Right lung (tissue), 5 donors: ENCODE results near the gene UGT1A6. TPM values are rescaled to one million over a fixed set of nuclear protein-coding genes. Genes with fewer than 3 reads are reported as not detected.
"Not testable (repeated sequence)": the region's sequence is repeated elsewhere in the genome, so short reads cannot be mapped to it uniquely, and the experiment has no call there.

Experiments used
- DNase-seq, 2 donors: peaks; one replicate each; pipeline ENCODE4 v3.0.0-alpha.2; 2013
- polyA plus RNA-seq, 5 donors: library from polyadenylated mRNA; unstranded; fragments of 120-200 nt; gene quantifications; one replicate each; pipeline versions ENCODE4 v1.2.1 to v1.2.3, GENCODE V29; 2013; ENCODE audit warnings: inconsistent platforms in 1 of 5, low replicate concordance in 1 of 5; ENCODE audit not compliant: insufficient read length in 5 of 5, insufficient read depth in 1 of 5

UGT1A6 gene
- polyA plus RNA-seq, 5 donors: 0.22 TPM; not detected in 4

DNA sequence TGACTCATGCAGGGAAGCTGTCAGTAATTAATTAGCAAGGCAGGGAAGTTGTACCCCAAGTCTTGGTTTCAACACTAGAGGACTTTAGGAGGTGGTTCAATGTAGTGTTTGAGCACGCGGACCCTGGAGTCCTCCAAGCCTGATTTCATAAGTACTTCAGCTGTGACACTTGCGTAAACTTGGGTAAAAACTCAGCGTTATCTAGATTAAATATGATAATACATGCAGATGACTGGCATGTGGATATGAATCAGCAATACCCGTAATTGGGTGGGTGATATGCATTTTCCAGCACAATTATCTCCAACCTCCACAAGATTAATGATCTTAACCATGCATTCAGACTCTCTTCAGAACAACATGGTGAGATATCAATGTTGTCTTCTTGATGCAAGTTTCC is 5.8 kb upstream of the UGT1A6 start:
- DNase-seq: no peak

- no peak for DNase-seq
Observed at GRCh38 chr2:233688341-233688740, 4.3 kb upstream of the UGT1A6 start.

DNA sequence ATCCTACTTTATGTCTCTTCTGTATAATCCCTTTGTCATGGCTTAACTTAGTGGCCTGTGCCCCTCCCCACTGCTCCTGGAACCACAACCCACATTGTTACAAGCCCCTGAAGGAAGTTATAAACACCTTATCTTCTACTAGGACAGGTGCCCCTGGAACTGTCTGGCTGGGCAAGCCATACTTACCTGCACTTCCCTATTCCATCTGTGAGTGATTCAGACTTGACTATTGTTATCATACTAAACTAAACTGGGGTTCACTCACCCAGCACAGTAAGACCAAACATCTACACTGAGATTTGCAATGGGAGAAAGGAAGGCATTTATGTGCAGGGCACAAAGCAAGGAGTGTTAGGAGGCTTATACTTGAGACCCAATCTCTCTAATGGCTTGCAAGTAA is 3.7 kb upstream of the UGT1A6 start:
- DNase-seq: no peak

DNA sequence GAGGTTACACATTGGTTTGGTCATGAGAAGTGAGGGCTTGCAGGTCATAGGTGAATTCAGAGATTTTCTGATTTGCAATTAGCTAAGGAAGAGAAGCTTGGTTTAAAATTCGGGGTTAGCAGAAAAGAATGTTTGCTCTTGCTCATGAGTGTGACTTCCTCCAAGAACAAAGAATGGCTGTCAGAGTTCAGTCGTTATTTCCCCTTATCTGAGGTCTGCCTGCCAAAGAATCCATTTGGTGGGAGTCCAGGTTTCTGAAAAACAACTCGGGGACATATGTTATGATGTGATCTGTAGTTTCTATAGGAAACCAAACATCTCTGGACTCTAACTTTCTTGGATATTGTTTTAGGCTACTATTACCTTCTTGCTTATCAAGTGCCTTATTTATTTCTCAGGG is 3.2 kb upstream of the UGT1A6 start:
- DNase-seq: peak; percentile 7 to 26

GRCh38 chr2:233690444-233690843 is 2.2 kb upstream of the UGT1A6 start:
- no peak for DNase-seq

DNA sequence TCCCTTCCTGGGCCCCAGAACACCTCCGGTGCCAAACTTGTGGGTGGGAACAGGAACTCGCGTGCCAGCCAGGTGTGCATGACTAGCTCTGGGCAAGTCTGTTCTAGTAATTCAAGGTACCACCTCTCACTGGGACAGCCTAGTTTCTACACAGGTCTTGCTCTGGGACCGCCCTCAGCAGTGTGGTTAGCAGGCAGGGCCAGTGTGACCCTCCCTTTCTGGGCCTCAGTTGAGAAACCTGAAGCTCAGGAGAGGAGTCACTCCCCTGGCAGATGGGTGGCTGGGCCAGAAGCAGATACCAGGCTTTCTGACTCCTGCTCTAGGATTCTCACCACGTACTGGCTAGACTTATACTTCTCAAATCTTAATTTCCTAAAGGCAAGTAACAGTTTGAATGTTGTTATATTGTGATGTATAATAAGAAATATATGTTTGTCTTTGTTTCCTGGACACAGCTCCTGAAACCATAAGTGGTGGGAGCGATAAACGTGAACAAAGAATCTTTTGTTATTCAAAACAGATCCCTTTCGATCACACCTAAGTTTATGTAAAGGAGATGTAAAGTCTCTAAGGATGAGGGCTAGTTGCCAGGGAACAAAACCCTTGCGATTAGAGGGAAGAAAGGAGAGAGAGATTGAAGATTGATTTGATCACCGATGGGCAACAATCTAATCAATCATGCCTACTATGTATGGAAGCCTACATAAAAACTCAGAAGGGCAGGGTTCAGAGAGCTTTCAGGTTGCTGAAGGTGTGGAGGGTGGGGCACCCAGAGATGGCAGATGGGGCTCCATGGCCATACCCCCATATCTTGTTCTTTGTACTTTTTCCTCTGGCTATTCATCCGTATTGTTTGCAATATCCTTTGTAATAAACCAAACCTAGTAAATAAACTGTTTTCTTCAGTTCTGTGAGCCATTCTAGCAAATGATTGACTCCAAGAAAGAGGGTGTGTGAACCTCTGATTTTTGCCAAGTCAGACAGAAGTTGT is 952 bp upstream of the UGT1A6 start:
- no peak for DNase-seq

- DNase-seq: no peak
Observed at GRCh38 chr2:233693963-233694362, 1.3 kb downstream of the UGT1A6 start.

DNA sequence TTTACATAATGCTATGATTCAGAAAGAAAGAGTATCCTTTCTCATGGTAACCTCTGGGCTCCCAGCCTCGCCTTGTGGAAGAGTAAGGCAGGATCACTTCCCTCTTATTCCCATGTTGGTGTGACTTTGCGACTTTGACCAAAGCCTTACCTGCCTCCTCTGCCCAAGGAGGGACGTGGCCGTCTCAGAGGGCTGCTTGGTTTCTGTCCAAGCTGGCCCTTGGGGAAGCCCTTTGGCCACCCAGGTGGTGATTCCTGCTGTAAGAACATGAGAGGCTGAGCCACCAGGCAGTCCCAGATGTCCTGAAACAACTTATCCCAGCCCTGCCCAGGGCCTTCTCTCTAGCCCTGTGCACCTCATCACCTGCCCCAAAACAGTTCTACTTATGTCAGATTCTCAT is 6.0 kb downstream of the UGT1A6 start:
- DNase-seq: no peak

GRCh38 chr2:233699424-233700027 is 6.8 kb downstream of the UGT1A6 start:
- no peak for DNase-seq

GRCh38 chr2:233700028-233700635 is 7.4 kb downstream of the UGT1A6 start:
- DNase-seq: peak; percentile 28 to 40

DNA sequence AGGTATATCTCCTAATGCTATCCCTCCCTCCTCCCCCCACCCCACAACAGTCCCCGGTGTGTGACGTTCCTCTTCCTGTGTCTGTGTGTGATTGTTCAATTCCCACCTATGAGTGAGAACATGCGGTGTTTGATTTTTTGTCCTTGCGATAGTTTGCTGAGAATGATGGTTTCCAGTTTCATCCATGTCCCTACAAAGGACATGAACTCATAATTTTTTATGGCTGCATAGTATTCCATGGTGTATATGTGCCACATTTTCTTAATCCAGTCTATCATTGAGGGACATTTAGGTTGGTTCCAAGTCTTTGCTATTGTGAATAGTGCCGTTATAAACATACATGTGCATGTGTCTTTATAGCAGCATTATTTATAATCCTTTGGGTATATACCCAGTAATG is 8.2 kb downstream of the UGT1A6 start:
- DNase-seq: not testable (repeated sequence)

DNA sequence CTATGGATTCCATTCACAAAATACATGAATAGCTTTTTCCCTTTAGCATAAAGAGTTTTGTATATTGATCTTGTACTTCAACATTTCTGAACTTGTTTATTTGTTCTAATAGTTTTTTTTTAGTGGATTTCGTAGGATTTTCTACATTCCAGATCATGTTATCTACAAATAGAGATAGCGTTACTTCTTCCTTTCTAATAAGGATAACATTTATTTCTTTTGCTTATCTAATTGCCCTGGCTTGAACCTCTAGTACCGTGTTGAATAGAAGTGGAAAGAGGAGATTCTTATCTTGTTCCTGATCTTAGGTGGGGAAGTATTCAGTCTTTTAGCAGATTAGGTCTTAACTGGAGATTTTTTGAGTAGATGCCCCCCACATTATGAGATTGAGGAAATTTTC is 9.5 kb downstream of the UGT1A6 start:
- DNase-seq: no peak

DNA sequence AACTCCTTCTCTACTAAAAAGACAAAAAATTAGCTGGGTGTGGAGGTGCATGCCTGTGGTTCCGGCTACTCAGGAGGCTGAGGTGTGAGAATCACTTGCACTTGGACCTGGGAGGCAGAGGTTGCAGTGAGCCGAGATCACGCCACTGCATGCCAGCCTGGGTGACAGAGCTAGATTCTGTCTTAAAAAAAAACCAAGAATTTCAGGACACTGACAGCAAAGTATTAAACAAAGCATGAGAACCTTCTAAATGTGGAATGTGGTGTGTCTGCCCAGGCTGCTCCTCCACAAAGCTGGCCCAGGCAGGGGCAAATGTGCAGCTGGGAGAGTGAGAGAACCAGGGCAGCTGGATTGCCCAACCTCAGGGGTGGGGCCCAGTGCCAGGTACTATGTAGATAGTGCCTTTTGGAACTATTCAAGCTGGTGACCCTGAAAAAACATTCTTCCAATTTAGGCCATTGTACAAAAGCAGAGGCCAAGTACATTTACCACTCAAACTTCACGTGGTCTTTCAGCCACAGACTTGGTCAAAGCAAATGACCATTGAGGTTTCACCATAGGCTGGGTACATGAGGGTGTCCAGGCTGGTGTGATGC is 13.3 kb downstream of the UGT1A6 start:
- no peak for DNase-seq

- DNase-seq: no peak
Observed at GRCh38 chr2:233706720-233707119, 14.0 kb downstream of the UGT1A6 start.

DNA sequence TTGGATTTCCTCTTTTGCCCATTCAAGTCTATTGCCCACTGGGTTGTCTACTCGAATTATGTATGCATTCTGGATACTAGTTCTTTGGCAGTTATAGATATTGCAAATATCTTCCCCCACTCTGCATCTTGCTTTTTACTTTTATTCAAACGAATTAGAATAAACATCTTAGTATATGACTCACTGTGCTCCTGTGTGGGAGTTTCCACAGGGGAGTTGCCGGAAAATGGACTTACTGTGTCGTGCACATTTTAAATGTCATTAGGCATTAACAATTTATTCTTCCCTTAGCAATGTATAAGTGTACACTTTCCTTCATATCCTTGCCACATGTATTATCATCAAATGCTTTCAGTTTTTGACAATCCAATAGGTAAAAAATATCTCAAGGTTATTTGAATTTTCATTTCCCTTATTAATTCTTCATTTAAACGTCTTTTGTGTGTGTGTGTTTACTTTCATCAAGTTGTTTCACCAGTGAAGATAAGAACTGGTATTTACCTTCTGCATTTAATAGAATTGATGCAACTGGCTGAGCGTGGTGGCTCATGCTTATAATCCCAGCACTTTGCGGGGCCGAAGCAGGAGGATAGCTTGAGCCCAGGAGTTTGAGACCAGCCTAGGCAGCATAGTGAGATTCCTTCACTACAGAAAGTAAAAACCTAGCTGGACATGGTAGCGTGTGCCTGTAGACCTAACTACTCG is 15.4 kb downstream of the UGT1A6 start:
- DNase-seq: no peak

GRCh38 chr2:233708942-233709341 is 16.3 kb downstream of the UGT1A6 start:
- DNase-seq: no peak

GRCh38 chr2:233711312-233712008 is 18.8 kb downstream of the UGT1A6 start:
- peak; percentile 52 to 66 for DNase-seq

GRCh38 chr2:233712611-233713261 is 20.0 kb downstream of the UGT1A6 start, which contains the start of gene UGT1A5:
TSS of gene UGT1A5 (plus strand) at chr2:233712907. CDS start at chr2:233712992, 85 bp downstream.
- no peak for DNase-seq

DNA sequence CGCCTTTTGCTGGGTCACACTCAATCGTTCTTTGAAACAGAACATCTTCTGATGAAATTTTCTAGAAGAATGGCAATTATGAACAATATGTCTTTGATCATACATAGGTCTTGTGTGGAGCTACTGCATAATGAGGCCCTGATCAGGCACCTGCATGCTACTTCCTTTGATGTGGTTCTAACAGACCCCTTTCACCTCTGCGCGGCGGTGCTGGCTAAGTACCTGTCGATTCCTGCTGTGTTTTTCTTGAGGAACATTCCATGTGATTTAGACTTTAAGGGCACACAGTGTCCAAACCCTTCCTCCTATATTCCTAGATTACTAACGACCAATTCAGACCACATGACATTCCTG is 20.5 kb downstream of the UGT1A6 start:
- DNase-seq: no peak

DNA sequence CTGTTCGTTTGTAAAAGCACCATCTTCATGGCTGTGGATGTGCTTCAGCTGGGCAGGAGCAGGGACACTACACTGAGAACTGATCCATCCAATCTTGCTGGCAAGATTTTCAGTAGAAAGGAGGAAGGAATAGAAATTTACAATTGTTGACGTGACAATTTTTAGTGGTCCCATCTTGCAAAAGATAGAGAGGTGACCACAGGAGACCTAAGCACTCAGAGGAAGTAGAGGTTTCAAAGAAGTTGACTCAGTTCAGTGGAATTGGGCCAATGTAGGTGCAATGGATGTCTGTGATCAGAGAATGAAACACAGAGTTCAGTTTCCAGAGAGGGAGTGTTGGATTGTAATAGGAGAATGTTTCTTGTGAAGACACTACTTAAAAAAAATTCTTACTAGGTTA is 21.4 kb downstream of the UGT1A6 start:
- DNase-seq: no peak
